ENCODE measurements around the gene LGALSL.

LGALSL gene

GRCh38 chr2:64457524-64457923 is 3.6 kb downstream of the LGALSL start:
- Histone ChIP-seq H3K4me3 (ENCODE audit: low read length in 2 of 2) (no peak overlapping the region), H3K36me3 (ENCODE audit: control insufficient read depth in 2 of 2, insufficient read depth in 2 of 2, low read length in 2 of 2) (peaks cover 19 to 32% of the 10 kb centered on the region in 2 donors), H3K27ac (ENCODE audit: low read depth in 2 of 2, low read length in 2 of 2) (no peak overlapping the region), H3K9ac (ENCODE audit: low read depth in 1 of 2, low read length in 2 of 2) (no peak overlapping the region), H3K27me3 (ENCODE audit: control insufficient read depth in 2 of 2, insufficient read depth in 2 of 2, low read length in 2 of 2) (no peaks in the 10 kb centered on the region), H3K4me1 (ENCODE audit: control insufficient read depth in 2 of 2, insufficient read depth in 2 of 2, low read length in 2 of 2) (peaks cover 14 to 17% of the 10 kb centered on the region in 2 donors), H3K9me3 (ENCODE audit: control insufficient read depth in 2 of 2, low read length in 2 of 2) (no peaks in the 10 kb centered on the region)

- Histone ChIP-seq H3K4me1 (ENCODE audit: control insufficient read depth in 2 of 2, insufficient read depth in 2 of 2, low read length in 2 of 2) (peaks cover 4 to 8% of the 10 kb centered on the region in 2 donors), H3K9ac (ENCODE audit: low read depth in 1 of 2, low read length in 2 of 2) (no peak overlapping the region)
Measured at GRCh38 chr2:64459575-64459974, 5.6 kb downstream of the LGALSL start.

GRCh38 chr2:64460330-64460729 is 6.4 kb downstream of the LGALSL start:
- Histone ChIP-seq H3K27ac (ENCODE audit: low read depth in 2 of 2, low read length in 2 of 2) (no peak overlapping the region), H3K4me1 (ENCODE audit: control insufficient read depth in 2 of 2, insufficient read depth in 2 of 2, low read length in 2 of 2) (peaks cover 3 to 4% of the 10 kb centered on the region in 2 donors), H3K36me3 (ENCODE audit: control insufficient read depth in 2 of 2, insufficient read depth in 2 of 2, low read length in 2 of 2) (peaks cover 19 to 32% of the 10 kb centered on the region in 2 donors)

More at GRCh38 chr2:64459575-64459974, 5.6 kb downstream of the LGALSL start:
- Histone ChIP-seq H3K27me3 (ENCODE audit: control insufficient read depth in 2 of 2, insufficient read depth in 2 of 2, low read length in 2 of 2) (no peaks in the 10 kb centered on the region), H3K27ac (ENCODE audit: low read depth in 2 of 2, low read length in 2 of 2) (no peak overlapping the region), H3K4me3 (ENCODE audit: low read length in 2 of 2) (no peak overlapping the region), H3K36me3 (ENCODE audit: control insufficient read depth in 2 of 2, insufficient read depth in 2 of 2, low read length in 2 of 2) (peaks cover 19 to 32% of the 10 kb centered on the region in 2 donors), H3K9me3 (ENCODE audit: control insufficient read depth in 2 of 2, low read length in 2 of 2) (no peaks in the 10 kb centered on the region)

GRCh38 chr2:64461271-64462058 is 7.5 kb downstream of the LGALSL start:
- H3K9ac ChIP-seq (ENCODE audit: low read depth in 1 of 2, low read length in 2 of 2) = no peak overlapping the region
- H3K9me3 ChIP-seq (ENCODE audit: control insufficient read depth in 2 of 2, low read length in 2 of 2) = no peaks in the 10 kb centered on the region
- H3K27ac ChIP-seq (ENCODE audit: low read depth in 2 of 2, low read length in 2 of 2) = no peak overlapping the region
- no peak overlapping the region for H3K4me3 ChIP-seq (ENCODE audit: low read length in 2 of 2)
- H3K27me3 ChIP-seq (ENCODE audit: control insufficient read depth in 2 of 2, insufficient read depth in 2 of 2, low read length in 2 of 2) = no peaks in the 10 kb centered on the region
- peaks cover 15 to 29% of the 10 kb centered on the region in 2 donors for H3K36me3 ChIP-seq (ENCODE audit: control insufficient read depth in 2 of 2, insufficient read depth in 2 of 2, low read length in 2 of 2)
- no peaks in the 10 kb centered on the region for H3K4me1 ChIP-seq (ENCODE audit: control insufficient read depth in 2 of 2, insufficient read depth in 2 of 2, low read length in 2 of 2)

More at GRCh38 chr2:64460330-64460729, 6.4 kb downstream of the LGALSL start:
- H3K9ac ChIP-seq (ENCODE audit: low read depth in 1 of 2, low read length in 2 of 2) = no peak overlapping the region
- H3K4me3 ChIP-seq (ENCODE audit: low read length in 2 of 2) = no peak overlapping the region
- no peaks in the 10 kb centered on the region for H3K27me3 ChIP-seq (ENCODE audit: control insufficient read depth in 2 of 2, insufficient read depth in 2 of 2, low read length in 2 of 2)
- no peaks in the 10 kb centered on the region for H3K9me3 ChIP-seq (ENCODE audit: control insufficient read depth in 2 of 2, low read length in 2 of 2)

GRCh38 chr2:64462171-64462570 is 8.2 kb downstream of the LGALSL start:
- no peak overlapping the region for H3K9ac ChIP-seq (ENCODE audit: low read depth in 1 of 2, low read length in 2 of 2)
- no peaks in the 10 kb centered on the region for H3K4me1 ChIP-seq (ENCODE audit: control insufficient read depth in 2 of 2, insufficient read depth in 2 of 2, low read length in 2 of 2)
- H3K36me3 ChIP-seq (ENCODE audit: control insufficient read depth in 2 of 2, insufficient read depth in 2 of 2, low read length in 2 of 2) = peaks cover 11 to 22% of the 10 kb centered on the region in 2 donors
- no peaks in the 10 kb centered on the region for H3K27me3 ChIP-seq (ENCODE audit: control insufficient read depth in 2 of 2, insufficient read depth in 2 of 2, low read length in 2 of 2)
- H3K27ac ChIP-seq (ENCODE audit: low read depth in 2 of 2, low read length in 2 of 2) = no peak overlapping the region
- H3K4me3 ChIP-seq (ENCODE audit: low read length in 2 of 2) = no peak overlapping the region
- no peaks in the 10 kb centered on the region for H3K9me3 ChIP-seq (ENCODE audit: control insufficient read depth in 2 of 2, low read length in 2 of 2)

- Histone ChIP-seq H3K27me3 (ENCODE audit: control insufficient read depth in 2 of 2, insufficient read depth in 2 of 2, low read length in 2 of 2) (no peaks in the 10 kb centered on the region), H3K9ac (ENCODE audit: low read depth in 1 of 2, low read length in 2 of 2) (no peak overlapping the region), H3K36me3 (ENCODE audit: control insufficient read depth in 2 of 2, insufficient read depth in 2 of 2, low read length in 2 of 2) (peaks cover 11 to 14% of the 10 kb centered on the region in 2 donors), H3K4me1 (ENCODE audit: control insufficient read depth in 2 of 2, insufficient read depth in 2 of 2, low read length in 2 of 2) (no peaks in the 10 kb centered on the region), H3K9me3 (ENCODE audit: control insufficient read depth in 2 of 2, low read length in 2 of 2) (no peaks in the 10 kb centered on the region), H3K4me3 (ENCODE audit: low read length in 2 of 2) (no peak overlapping the region), H3K27ac (ENCODE audit: low read depth in 2 of 2, low read length in 2 of 2) (no peak overlapping the region)
Measured at GRCh38 chr2:64462940-64463700, 9.2 kb downstream of the LGALSL start.

GRCh38 chr2:64463781-64464180 is 9.8 kb downstream of the LGALSL start:
- no peaks in the 10 kb centered on the region for H3K27me3 ChIP-seq (ENCODE audit: control insufficient read depth in 2 of 2, insufficient read depth in 2 of 2, low read length in 2 of 2)
- no peak overlapping the region for H3K9ac ChIP-seq (ENCODE audit: low read depth in 1 of 2, low read length in 2 of 2)
- no peak overlapping the region for H3K27ac ChIP-seq (ENCODE audit: low read depth in 2 of 2, low read length in 2 of 2)
- H3K36me3 ChIP-seq (ENCODE audit: control insufficient read depth in 2 of 2, insufficient read depth in 2 of 2, low read length in 2 of 2) = peaks cover 6 to 11% of the 10 kb centered on the region in 2 donors
- H3K4me3 ChIP-seq (ENCODE audit: low read length in 2 of 2) = no peak overlapping the region
- H3K4me1 ChIP-seq (ENCODE audit: control insufficient read depth in 2 of 2, insufficient read depth in 2 of 2, low read length in 2 of 2) = no peaks in the 10 kb centered on the region
- H3K9me3 ChIP-seq (ENCODE audit: control insufficient read depth in 2 of 2, low read length in 2 of 2) = no peaks in the 10 kb centered on the region

GRCh38 chr2:64466478-64467085 is 12.6 kb downstream of the LGALSL start:
- Histone ChIP-seq H3K36me3 (ENCODE audit: control insufficient read depth in 2 of 2, insufficient read depth in 2 of 2, low read length in 2 of 2) (no peaks in the 10 kb centered on the region), H3K27ac (ENCODE audit: low read depth in 2 of 2, low read length in 2 of 2) (no peak overlapping the region), H3K9me3 (ENCODE audit: control insufficient read depth in 2 of 2, low read length in 2 of 2) (no peaks in the 10 kb centered on the region)

GRCh38 chr2:64467096-64467843 is 13.3 kb downstream of the LGALSL start:
- no peak overlapping the region for H3K27ac ChIP-seq (ENCODE audit: low read depth in 2 of 2, low read length in 2 of 2)

More at GRCh38 chr2:64466478-64467085, 12.6 kb downstream of the LGALSL start:
- no peak overlapping the region for H3K4me3 ChIP-seq (ENCODE audit: low read length in 2 of 2)
- no peaks in the 10 kb centered on the region for H3K4me1 ChIP-seq (ENCODE audit: control insufficient read depth in 2 of 2, insufficient read depth in 2 of 2, low read length in 2 of 2)
- H3K9ac ChIP-seq (ENCODE audit: low read depth in 1 of 2, low read length in 2 of 2) = no peak overlapping the region
- H3K27me3 ChIP-seq (ENCODE audit: control insufficient read depth in 2 of 2, insufficient read depth in 2 of 2, low read length in 2 of 2) = no peaks in the 10 kb centered on the region

More at GRCh38 chr2:64467096-64467843, 13.3 kb downstream of the LGALSL start:
- no peaks in the 10 kb centered on the region for H3K36me3 ChIP-seq (ENCODE audit: control insufficient read depth in 2 of 2, insufficient read depth in 2 of 2, low read length in 2 of 2)
- no peaks in the 10 kb centered on the region for H3K9me3 ChIP-seq (ENCODE audit: control insufficient read depth in 2 of 2, low read length in 2 of 2)
- no peak overlapping the region for H3K4me3 ChIP-seq (ENCODE audit: low read length in 2 of 2)
- no peaks in the 10 kb centered on the region for H3K27me3 ChIP-seq (ENCODE audit: control insufficient read depth in 2 of 2, insufficient read depth in 2 of 2, low read length in 2 of 2)
- no peaks in the 10 kb centered on the region for H3K4me1 ChIP-seq (ENCODE audit: control insufficient read depth in 2 of 2, insufficient read depth in 2 of 2, low read length in 2 of 2)
- H3K9ac ChIP-seq (ENCODE audit: low read depth in 1 of 2, low read length in 2 of 2) = no peak overlapping the region

All from mucosa of rectum (tissue), 2 donors.